22Rv1 (cell line): ENCODE measurements around the gene MYH6.
"Not testable (repeated sequence)": the region's sequence is repeated elsewhere in the genome, so short reads cannot be mapped to it uniquely, and the experiment has no call there.

Experiments
- H3K27ac ChIP-seq: fragments of 450-650 bp; 2 replicates; pipeline ENCODE4 v1.5.1; 2017
- CTCF ChIP-seq: fragments of 450-650 bp; IDR thresholded peaks from 2 replicates; pipeline ENCODE4 v1.5.1; 2017; ENCODE audit warnings: mild to moderate bottlenecking
- ZFX ChIP-seq: fragments of 450-650 bp; IDR thresholded peaks from 2 replicates; pipeline ENCODE4 v1.6.1; 2017; ENCODE audit warnings: antibody characterized with exemption, borderline replicate concordance

The MYH6 gene

GRCh38 chr14:23403139-23403438 is 5.0 kb downstream of the MYH6 start:
- TF ChIP-seq CTCF (no peak), ZFX (no peak)
- no peak overlapping the region for H3K27ac ChIP-seq

GRCh38 chr14:23402296-23403138 is 5.6 kb downstream of the MYH6 start:
- TF ChIP-seq ZFX: no peak
- TF ChIP-seq CTCF: no peak
- no peak overlapping the region for H3K27ac ChIP-seq

GRCh38 chr14:23401291-23401690 is 6.8 kb downstream of the MYH6 start:
- no peak for TF ChIP-seq ZFX
- TF ChIP-seq CTCF: no peak

GRCh38 chr14:23400496-23401149 is 7.5 kb downstream of the MYH6 start:
- not testable (repeated sequence) for H3K27ac ChIP-seq

More at GRCh38 chr14:23401291-23401690, 6.8 kb downstream of the MYH6 start:
- H3K27ac ChIP-seq: no peak overlapping the region

GRCh38 chr14:23399591-23399990 is 8.5 kb downstream of the MYH6 start:
- TF ChIP-seq CTCF (no peak), ZFX (no peak)

GRCh38 chr14:23399136-23399535 is 8.9 kb downstream of the MYH6 start:
- no peak overlapping the region for H3K27ac ChIP-seq
- TF ChIP-seq ZFX: no peak
- TF ChIP-seq CTCF: no peak

More at GRCh38 chr14:23399591-23399990, 8.5 kb downstream of the MYH6 start:
- no peak overlapping the region for H3K27ac ChIP-seq

DNA sequence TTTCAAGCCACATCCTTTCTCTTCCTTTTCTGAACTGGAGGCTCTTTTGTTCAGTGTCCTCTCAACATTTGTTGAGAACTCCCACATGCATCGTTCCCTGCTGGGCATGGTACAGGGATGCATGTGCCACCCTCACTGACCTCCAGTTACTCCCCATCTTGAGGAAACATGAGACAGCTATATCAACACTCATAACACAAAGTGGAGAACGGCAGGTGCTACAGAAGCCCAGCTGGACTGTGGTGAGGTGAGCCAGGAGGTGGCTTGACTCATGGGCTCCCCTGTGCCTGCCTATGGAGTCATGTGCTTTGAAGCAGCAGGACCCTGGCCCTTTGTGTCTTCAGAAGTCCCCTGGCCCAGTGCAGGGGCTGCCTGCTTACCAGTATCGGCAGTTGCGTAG is 9.7 kb downstream of the MYH6 start:
- no peak overlapping the region for H3K27ac ChIP-seq
- no peak for TF ChIP-seq CTCF
- no peak for TF ChIP-seq ZFX
